K562 (cell line): Measurements from ENCODE around the gene AKNAD1. TPM values are rescaled to one million over a fixed set of nuclear protein-coding genes. Genes with fewer than 3 reads are reported as not detected.

Experiments used
- ATAC-seq: fragments of 200-7000 bp; cut with Tn5 transposase; 3 replicates; pipeline ENCODE4 v1.9.1; 2020; ENCODE audit warnings: moderate library complexity
- BruUV-seq: library from RNA; stranded (reverse); fragments of 400-500 nt; replicated peaks from 2 replicates; lab custom pipeline; 2021; lab: Mats Ljungman, UMichigan
- CTCF ChIA-PET: fragments of 300-600 bp; formaldehyde crosslinking; extraction: SDS; loops from one replicate; lab custom pipeline; 2021; ENCODE audit warnings: low intra/inter-chr PET ratio; lab: Yijun Ruan, JAX
- POLR2A ChIA-PET: fragments of 300-600, 350-650 bp; sonication (Branson Sonifier 250); formaldehyde crosslinking; extraction: SDS; loops from one replicate; lab custom pipeline; 2021; ENCODE audit warnings: antibody characterized with exemption, inconsistent platforms; lab: Yijun Ruan, JAX
- DNase-seq, 4 experiments: peaks; one replicate each; pipeline versions ENCODE4 v3.0.0 to v3.0.0-alpha.2; 2011 to 2018; ENCODE audit warnings: low spot score in 3 of 4, mixed read lengths in 3 of 4; ENCODE audit errors: extremely low read depth in 1 of 4
- FAIRE-seq: peaks from 2 replicates; lab custom pipeline; 2011; peaks lifted over from hg19 to GRCh38; lab: Jason Lieb, UNC
- H2AFZ ChIP-seq: 2 replicates; pipeline ENCODE4 v1.6.0; 2011; ENCODE audit warnings: low read depth, low read length, control low read depth, inconsistent platforms
- H3K27ac ChIP-seq: fragments of 200-600 bp; 3 replicates; pipeline ENCODE4 v1.8.0; 2011; ENCODE audit warnings: low read depth, mild to moderate bottlenecking, control low read depth, inconsistent platforms, low read length, moderate library complexity, mixed read lengths; ENCODE audit errors: extremely low read depth
- H3K27me3 ChIP-seq, 2 experiments: fragments of 300-600 bp in 1 of 2; 2 replicates in 1 of 2; 3 replicates in 1 of 2; pipeline versions ENCODE4 v1.6.0 to v1.8.0; 2011; ENCODE audit warnings: inconsistent platforms in 2 of 2, low read length in 2 of 2, mild to moderate bottlenecking in 1 of 2, mixed read lengths in 1 of 2, moderate library complexity in 1 of 2; ENCODE audit not compliant: control insufficient read depth in 2 of 2, insufficient read depth in 2 of 2
- H3K36me3 ChIP-seq: fragments of 300-600 bp; 3 replicates; pipeline ENCODE4 v1.8.0; 2011; ENCODE audit warnings: mild to moderate bottlenecking, low read length, inconsistent platforms; ENCODE audit not compliant: control insufficient read depth, insufficient read depth
- H3K4me1 ChIP-seq, 2 experiments: fragments of 200-600 bp in 1 of 2; replicated peaks in 1 of 2; 2 replicates in 1 of 2; 3 replicates in 1 of 2; pipeline versions ENCODE4 v1.5.1 to v1.8.0; 2011; ENCODE audit warnings: inconsistent platforms in 2 of 2, low read length in 2 of 2, mild to moderate bottlenecking in 1 of 2, mixed read lengths in 1 of 2, moderate library complexity in 1 of 2; ENCODE audit not compliant: control insufficient read depth in 2 of 2, insufficient read depth in 2 of 2
- H3K4me2 ChIP-seq: 2 replicates; pipeline ENCODE4 v1.6.1; 2011; ENCODE audit warnings: low read length, control low read depth, inconsistent platforms, mixed read lengths; ENCODE audit not compliant: insufficient read depth
- H3K4me3 ChIP-seq: fragments of 200-600 bp; sonication (generic), shearing (Covaris generic); 2 replicates; pipeline ENCODE4 v1.5.1; 2016; ENCODE audit warnings: control low read depth, inconsistent platforms
- H3K79me2 ChIP-seq: fragments of 200-600 bp; 3 replicates; pipeline ENCODE4 v1.8.0; 2011; ENCODE audit warnings: low read length, inconsistent platforms; ENCODE audit not compliant: control insufficient read depth, insufficient read depth
- H3K9ac ChIP-seq, 2 experiments: 2 replicates each; pipeline versions ENCODE4 v1.6.0 to v1.6.1; 2011; ENCODE audit warnings: low read depth in 2 of 2, low read length in 2 of 2, control low read depth in 1 of 2, inconsistent platforms in 1 of 2, mild to moderate bottlenecking in 1 of 2, mixed read lengths in 1 of 2; ENCODE audit not compliant: insufficient read depth in 1 of 2
- H3K9me1 ChIP-seq: one replicate; pipeline ENCODE4 v1.6.0; 2011; ENCODE audit warnings: inconsistent platforms, mild to moderate bottlenecking, low read length, moderate library complexity; ENCODE audit not compliant: control insufficient read depth, insufficient read depth
- H3K9me3 ChIP-seq: replicated peaks from 2 replicates; pipeline ENCODE4 v1.5.1; 2011; ENCODE audit warnings: low read depth, low read length, inconsistent platforms; ENCODE audit not compliant: control insufficient read depth, insufficient read depth
- H4K20me1 ChIP-seq: replicated peaks from 2 replicates; pipeline ENCODE4 v1.6.1; 2011; ENCODE audit warnings: low read length, inconsistent platforms, mixed read lengths; ENCODE audit not compliant: control insufficient read depth, insufficient read depth
- FOXK2 ChIP-seq, 2 experiments: fragments of 450-650 bp; IDR thresholded peaks in 1 of 2; conservative IDR thresholded peaks in 1 of 2; 2 replicates each; pipeline ENCODE4 v1.6.1; 2016; ENCODE audit warnings: low read depth in 2 of 2, mild to moderate bottlenecking in 1 of 2
- GABPA ChIP-seq: fragments of 200-800 bp; sonication (Bioruptor generic); conservative IDR thresholded peaks from 2 replicates; pipeline ENCODE4 v1.6.1; 2016; ENCODE audit warnings: low read depth, missing genetic modification characterization, missing compliant biosample characterization
- YY1 ChIP-seq, 3 experiments: IDR thresholded peaks; 2 replicates each; pipeline ENCODE4 v1.6.1; 2011; ENCODE audit warnings: low read length in 2 of 3, mild to moderate bottlenecking in 2 of 3, moderate library complexity in 2 of 3, borderline replicate concordance in 1 of 3, control low read depth in 1 of 3, low read depth in 1 of 3; ENCODE audit not compliant: insufficient read depth in 3 of 3, insufficient replicate concordance in 2 of 3, control insufficient read depth in 1 of 3, insufficient read length in 1 of 3; ENCODE audit errors: extremely low read depth in 1 of 3
- ZNF175 ChIP-seq: fragments of 200-800 bp; sonication (Bioruptor generic); IDR thresholded peaks from 2 replicates; pipeline ENCODE4 v1.6.1; 2016; ENCODE audit warnings: low read depth, mild to moderate bottlenecking, missing genetic modification characterization, missing compliant biosample characterization
- ZNF384 ChIP-seq: IDR thresholded peaks from 2 replicates; pipeline ENCODE4 v1.6.1; 2012; ENCODE audit warnings: low read depth, low read length, improper control_type of control experiment
- WGBS: fragments of 100-300 bp; shearing (Covaris generic); methylation state at CpG from one replicate; pipeline ENCODE4 v1.1.6; 2016; ENCODE audit warnings: low coverage, mixed read lengths; ENCODE audit not compliant: insufficient coverage; ENCODE audit errors: missing lambda C conversion rate; 5-methylcytosine and 5-hydroxymethylcytosine counted together
- in situ Hi-C: fragments of 300-500 bp; cut with MboI; formaldehyde crosslinking; loops from 4 replicates; pipeline ENCODE4 v1.15.0; 2018; ENCODE audit warnings: inconsistent platforms, mixed read lengths
- intact Hi-C: fragments of 100-400 bp; cut with micrococcal nuclease; formaldehyde crosslinking; loops from 2 replicates; pipeline ENCODE4 v1.14.2; 2022
- polyA plus RNA-seq, 8 experiments: library from polyadenylated mRNA; depleted of rRNA in 4 of 8; stranded (reverse) in 5 of 8; unstranded in 3 of 8; fragments of >200 nt; fragmentation: Nextera tagmentation in 2 of 8; fragmentation: Illumina TruSeq in 1 of 8; extraction: Ambion mirVana in 2 of 8; extraction: Trizol in 1 of 8; gene quantifications; 2 replicates each; pipeline versions ENCODE4 v1.2.1 to v1.2.3, GENCODE V29; 2011 to 2014; ENCODE audit warnings: inconsistent platforms in 1 of 8, missing spikeins in 1 of 8
- total RNA-seq, 7 experiments: library from RNA; depleted of rRNA in 6 of 7; stranded (reverse); fragments of >200 nt in 6 of 7; fragmentation: Illumina TruSeq in 2 of 7; extraction: Trizol in 2 of 7; gene quantifications; 2 replicates each; pipeline versions ENCODE4 v1.2.1 to v1.2.3, GENCODE V29; 2011 to 2021; ENCODE audit warnings: low replicate concordance in 1 of 7
- TF ChIP-seq, protein P1 (sequence below): fragments of 450-650 bp; IDR thresholded peaks from 2 replicates; pipeline ENCODE4 v1.6.1; 2016; ENCODE audit warnings: mild to moderate bottlenecking, moderate library complexity

Gene AKNAD1
- total and polyA plus RNA-seq, 9 of the 15 experiments (the other 6 are each of a cell fraction or from before 2014, with no cell fraction given): 0.13 to 0.30 TPM; not detected in 7

- no peaks in the 10 kb centered on the region for H3K9me1 ChIP-seq
- no peaks in the 10 kb centered on the region for H4K20me1 ChIP-seq
- FAIRE-seq (peak; percentile 35), DNase-seq (peak; percentile 25 to 53 (median 35)), ATAC-seq (peak; percentile 74)
- H3K4me1 ChIP-seq: peaks cover 0 to 14% of the 10 kb centered on the region in 2 experiments; a peak in 3 of 5 replicates
- POLR2A ChIA-PET: interaction anchor here (0.7 to 1.5 kb wide), 8 partner anchors 9 to 138 kb away, joined by 3 to 7 read pairs (median 4); partner anchors contain the start of gene PRPF38B
- no peaks in the 10 kb centered on the region for H3K9me3 ChIP-seq
- no TSS peak for BruUV-seq
- H3K79me2 ChIP-seq: no peaks in the 10 kb centered on the region
- H2AFZ ChIP-seq: peak overlapping the region; percentile 68
- H3K27me3 ChIP-seq: no peaks in the 10 kb centered on the region
- H3K9ac ChIP-seq: no peak overlapping the region
- in situ Hi-C loops: no loop called here
- intact Hi-C loops: loop anchor here (5.0 to 10.0 kb wide), 2 partner anchors 104 to 171 kb away; partner anchors contain the start of gene FNDC7
- CTCF ChIA-PET: no interaction called here
- H3K36me3 ChIP-seq: no peaks in the 10 kb centered on the region
- no peak overlapping the region for H3K27ac ChIP-seq
- H3K4me3 ChIP-seq: no peak overlapping the region
- H3K4me2 ChIP-seq: peak overlapping the region; percentile 30; the same call in 1 of the 2 replicates
- 18% methylated on average over 12 of the region's 12 CpGs for WGBS
- TF ChIP-seq ZNF175 (CRISPR knock-in tag) (0 out of 2 replicates have a peak, but pooled peaks have one; percentile 35), ZNF384 (peak; percentile 90), FOXK2 (conservative IDR thresholded peaks at IDR 0.05 in 1 of 2, IDR thresholded peaks at IDR 0.05 in 1 of 2; ENCODE audit: low read depth in 2 of 2) (0 out of 4 replicates have a peak, but pooled peaks of 1 of the 2 experiments have one; percentile 34), GABPA (0 out of 2 replicates have a peak, but pooled peaks have one; percentile 35), YY1 (IDR thresholded peaks at IDR 0.05; ENCODE audit: borderline replicate concordance in 1 of 3, control insufficient read depth in 1 of 3, extremely low read depth in 1 of 3, insufficient read depth in 3 of 3, insufficient read length in 1 of 3, insufficient replicate concordance in 2 of 3, low read depth in 1 of 3, low read length in 2 of 3) (peak in 1 of 3 experiments; percentile 62)
- TF ChIP-seq, protein P1, sequence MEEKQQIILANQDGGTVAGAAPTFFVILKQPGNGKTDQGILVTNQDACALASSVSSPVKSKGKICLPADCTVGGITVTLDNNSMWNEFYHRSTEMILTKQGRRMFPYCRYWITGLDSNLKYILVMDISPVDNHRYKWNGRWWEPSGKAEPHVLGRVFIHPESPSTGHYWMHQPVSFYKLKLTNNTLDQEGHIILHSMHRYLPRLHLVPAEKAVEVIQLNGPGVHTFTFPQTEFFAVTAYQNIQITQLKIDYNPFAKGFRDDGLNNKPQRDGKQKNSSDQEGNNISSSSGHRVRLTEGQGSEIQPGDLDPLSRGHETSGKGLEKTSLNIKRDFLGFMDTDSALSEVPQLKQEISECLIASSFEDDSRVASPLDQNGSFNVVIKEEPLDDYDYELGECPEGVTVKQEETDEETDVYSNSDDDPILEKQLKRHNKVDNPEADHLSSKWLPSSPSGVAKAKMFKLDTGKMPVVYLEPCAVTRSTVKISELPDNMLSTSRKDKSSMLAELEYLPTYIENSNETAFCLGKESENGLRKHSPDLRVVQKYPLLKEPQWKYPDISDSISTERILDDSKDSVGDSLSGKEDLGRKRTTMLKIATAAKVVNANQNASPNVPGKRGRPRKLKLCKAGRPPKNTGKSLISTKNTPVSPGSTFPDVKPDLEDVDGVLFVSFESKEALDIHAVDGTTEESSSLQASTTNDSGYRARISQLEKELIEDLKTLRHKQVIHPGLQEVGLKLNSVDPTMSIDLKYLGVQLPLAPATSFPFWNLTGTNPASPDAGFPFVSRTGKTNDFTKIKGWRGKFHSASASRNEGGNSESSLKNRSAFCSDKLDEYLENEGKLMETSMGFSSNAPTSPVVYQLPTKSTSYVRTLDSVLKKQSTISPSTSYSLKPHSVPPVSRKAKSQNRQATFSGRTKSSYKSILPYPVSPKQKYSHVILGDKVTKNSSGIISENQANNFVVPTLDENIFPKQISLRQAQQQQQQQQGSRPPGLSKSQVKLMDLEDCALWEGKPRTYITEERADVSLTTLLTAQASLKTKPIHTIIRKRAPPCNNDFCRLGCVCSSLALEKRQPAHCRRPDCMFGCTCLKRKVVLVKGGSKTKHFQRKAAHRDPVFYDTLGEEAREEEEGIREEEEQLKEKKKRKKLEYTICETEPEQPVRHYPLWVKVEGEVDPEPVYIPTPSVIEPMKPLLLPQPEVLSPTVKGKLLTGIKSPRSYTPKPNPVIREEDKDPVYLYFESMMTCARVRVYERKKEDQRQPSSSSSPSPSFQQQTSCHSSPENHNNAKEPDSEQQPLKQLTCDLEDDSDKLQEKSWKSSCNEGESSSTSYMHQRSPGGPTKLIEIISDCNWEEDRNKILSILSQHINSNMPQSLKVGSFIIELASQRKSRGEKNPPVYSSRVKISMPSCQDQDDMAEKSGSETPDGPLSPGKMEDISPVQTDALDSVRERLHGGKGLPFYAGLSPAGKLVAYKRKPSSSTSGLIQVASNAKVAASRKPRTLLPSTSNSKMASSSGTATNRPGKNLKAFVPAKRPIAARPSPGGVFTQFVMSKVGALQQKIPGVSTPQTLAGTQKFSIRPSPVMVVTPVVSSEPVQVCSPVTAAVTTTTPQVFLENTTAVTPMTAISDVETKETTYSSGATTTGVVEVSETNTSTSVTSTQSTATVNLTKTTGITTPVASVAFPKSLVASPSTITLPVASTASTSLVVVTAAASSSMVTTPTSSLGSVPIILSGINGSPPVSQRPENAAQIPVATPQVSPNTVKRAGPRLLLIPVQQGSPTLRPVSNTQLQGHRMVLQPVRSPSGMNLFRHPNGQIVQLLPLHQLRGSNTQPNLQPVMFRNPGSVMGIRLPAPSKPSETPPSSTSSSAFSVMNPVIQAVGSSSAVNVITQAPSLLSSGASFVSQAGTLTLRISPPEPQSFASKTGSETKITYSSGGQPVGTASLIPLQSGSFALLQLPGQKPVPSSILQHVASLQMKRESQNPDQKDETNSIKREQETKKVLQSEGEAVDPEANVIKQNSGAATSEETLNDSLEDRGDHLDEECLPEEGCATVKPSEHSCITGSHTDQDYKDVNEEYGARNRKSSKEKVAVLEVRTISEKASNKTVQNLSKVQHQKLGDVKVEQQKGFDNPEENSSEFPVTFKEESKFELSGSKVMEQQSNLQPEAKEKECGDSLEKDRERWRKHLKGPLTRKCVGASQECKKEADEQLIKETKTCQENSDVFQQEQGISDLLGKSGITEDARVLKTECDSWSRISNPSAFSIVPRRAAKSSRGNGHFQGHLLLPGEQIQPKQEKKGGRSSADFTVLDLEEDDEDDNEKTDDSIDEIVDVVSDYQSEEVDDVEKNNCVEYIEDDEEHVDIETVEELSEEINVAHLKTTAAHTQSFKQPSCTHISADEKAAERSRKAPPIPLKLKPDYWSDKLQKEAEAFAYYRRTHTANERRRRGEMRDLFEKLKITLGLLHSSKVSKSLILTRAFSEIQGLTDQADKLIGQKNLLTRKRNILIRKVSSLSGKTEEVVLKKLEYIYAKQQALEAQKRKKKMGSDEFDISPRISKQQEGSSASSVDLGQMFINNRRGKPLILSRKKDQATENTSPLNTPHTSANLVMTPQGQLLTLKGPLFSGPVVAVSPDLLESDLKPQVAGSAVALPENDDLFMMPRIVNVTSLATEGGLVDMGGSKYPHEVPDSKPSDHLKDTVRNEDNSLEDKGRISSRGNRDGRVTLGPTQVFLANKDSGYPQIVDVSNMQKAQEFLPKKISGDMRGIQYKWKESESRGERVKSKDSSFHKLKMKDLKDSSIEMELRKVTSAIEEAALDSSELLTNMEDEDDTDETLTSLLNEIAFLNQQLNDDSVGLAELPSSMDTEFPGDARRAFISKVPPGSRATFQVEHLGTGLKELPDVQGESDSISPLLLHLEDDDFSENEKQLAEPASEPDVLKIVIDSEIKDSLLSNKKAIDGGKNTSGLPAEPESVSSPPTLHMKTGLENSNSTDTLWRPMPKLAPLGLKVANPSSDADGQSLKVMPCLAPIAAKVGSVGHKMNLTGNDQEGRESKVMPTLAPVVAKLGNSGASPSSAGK: peak; percentile 19; the same call in 1 of the 2 replicates
Measured at GRCh38 chr1:108816049-108816893, 40.6 kb downstream of the AKNAD1 start.
